ENCODE data around the gene AUP1. TPM values are rescaled to one million over a fixed set of nuclear protein-coding genes. Genes with fewer than 3 reads are reported as not detected.

The AUP1 gene
- total RNA-seq, 4 donors from 2014 or later = 93.7 to 168 (median 112) TPM

- TF ChIP-seq CTCF (IDR thresholded peaks at IDR 0.05) (peak in 3 of 6 experiments; percentile 11 to 35 (median 21)), POLR2A (IDR thresholded peaks at IDR 0.05) (peak in 1 of 2 donors; percentile 79)
- peaks cover 13% of the 10 kb centered on the region for H3K27me3 ChIP-seq
- no peaks in the 10 kb centered on the region for H3K9me3 ChIP-seq
- peak; percentile 100 for DNase-seq
- peaks cover 22 to 33% of the 10 kb centered on the region in 2 donors for H3K4me1 ChIP-seq
- intact Hi-C loops (cut with DNase I) = no loop called here
- H3K4me3 ChIP-seq (replicated peaks in 1 of 3) = peak within 1 kb of the TSS; percentile 44 to 61 (median 54)
- peaks cover 11 to 12% of the 10 kb centered on the region in 2 donors for H3K36me3 ChIP-seq
- WGBS, 2 donors = 1% methylated on average over 21 to 29 of the region's 56 CpGs
- peak within 1 kb of the TSS; percentile 96 to 98 (median 98) for H3K27ac ChIP-seq
Measured at GRCh38 chr2:74507145-74507925, 22.2 kb downstream of the AUP1 start, which contains the start of gene PCGF1. Gene PCGF1 (minus strand): TSS chr2:74507695. CDS start chr2:74507668, 27 bp downstream.

- Histone ChIP-seq H3K9me3 (no peaks in the 10 kb centered on the region), H3K4me1 (peaks cover 24 to 33% of the 10 kb centered on the region in 2 donors), H3K4me3 (replicated peaks in 1 of 3) (peak overlapping the region in 1 of 3 donors; percentile 61), H3K36me3 (peaks cover 11 to 12% of the 10 kb centered on the region in 2 donors), H3K27me3 (peaks cover 7% of the 10 kb centered on the region), H3K27ac (no peak overlapping the region)
- no peak for TF ChIP-seq CTCF (IDR thresholded peaks at IDR 0.05)
- no peak for TF ChIP-seq POLR2A (IDR thresholded peaks at IDR 0.05)
- intact Hi-C loops (cut with DNase I) = no loop called here
- 98% methylated on average over 14 of the region's 14 CpGs for WGBS, 2 donors
- DNase-seq = no peak
Measured at GRCh38 chr2:74505448-74506246, 23.9 kb downstream of the AUP1 start.

GRCh38 chr2:74504591-74504990 is 24.9 kb downstream of the AUP1 start:
- H3K27ac ChIP-seq = no peak overlapping the region
- H3K27me3 ChIP-seq = peaks cover 7% of the 10 kb centered on the region
- H3K9me3 ChIP-seq = no peaks in the 10 kb centered on the region
- intact Hi-C loops (cut with DNase I) = no loop called here
- H3K4me3 ChIP-seq (replicated peaks in 1 of 3) = no peak overlapping the region
- H3K36me3 ChIP-seq = peaks cover 11 to 12% of the 10 kb centered on the region in 2 donors
- H3K4me1 ChIP-seq = peaks cover 25 to 34% of the 10 kb centered on the region in 2 donors
- no peak for DNase-seq
- WGBS, 2 donors = 92 to 98% methylated on average over 3 of the region's 3 CpGs
- no peak for TF ChIP-seq POLR2A (IDR thresholded peaks at IDR 0.05)
- no peak for TF ChIP-seq CTCF (IDR thresholded peaks at IDR 0.05)

GRCh38 chr2:74503506-74504475 is 25.7 kb downstream of the AUP1 start:
- Histone ChIP-seq H3K4me3 (replicated peaks in 1 of 3) (peak overlapping the region in 1 of 3 donors; percentile 29), H3K27ac (peak overlapping the region; percentile 42 to 60 (median 46)), H3K4me1 (peaks cover 33 to 42% of the 10 kb centered on the region in 2 donors), H3K27me3 (peaks cover 7% of the 10 kb centered on the region), H3K9me3 (no peaks in the 10 kb centered on the region), H3K36me3 (peaks cover 11 to 12% of the 10 kb centered on the region in 2 donors)
- no peak for DNase-seq
- intact Hi-C loops (cut with DNase I) = no loop called here
- WGBS, 2 donors = 50 to 55% methylated on average over 41 to 45 of the region's 45 CpGs
- TF ChIP-seq POLR2A (IDR thresholded peaks at IDR 0.05) (peak in 1 of 2 donors; percentile 4), CTCF (IDR thresholded peaks at IDR 0.05) (no peak)

Measured in thyroid gland (tissue), 4 donors.